Neuronal stem cell (in vitro differentiated cells): ENCODE measurements around the gene MARCHF7.

Source experiments
- DNase-seq: peaks from one replicate; pipeline ENCODE4 v3.0.0-alpha.2; 2013; ENCODE audit warnings: low spot score
- H2AFZ ChIP-seq: one replicate; pipeline ENCODE4 v1.6.1; 2013; ENCODE audit warnings: mild to moderate bottlenecking, low read length, inconsistent platforms
- H2AK5ac ChIP-seq: 2 replicates; pipeline ENCODE4 v1.6.1; 2013; ENCODE audit warnings: low read depth, mild to moderate bottlenecking, inconsistent platforms, low read length, moderate library complexity, mixed read lengths
- H2BK120ac ChIP-seq: 2 replicates; pipeline ENCODE4 v1.6.1; 2013; ENCODE audit warnings: low read depth, mild to moderate bottlenecking, inconsistent platforms, low read length, moderate library complexity, mixed read lengths
- H2BK12ac ChIP-seq: one replicate; pipeline ENCODE4 v1.6.1; 2013; ENCODE audit warnings: low read length, inconsistent platforms
- H2BK15ac ChIP-seq: 2 replicates; pipeline ENCODE4 v1.6.1; 2013; ENCODE audit warnings: mild to moderate bottlenecking, low read length, inconsistent platforms, mixed read lengths
- H2BK5ac ChIP-seq: one replicate; pipeline ENCODE4 v1.6.1; 2013; ENCODE audit warnings: inconsistent platforms, mild to moderate bottlenecking, low read length, moderate library complexity
- H3K14ac ChIP-seq: one replicate; pipeline ENCODE4 v1.6.1; 2013; ENCODE audit warnings: low read length, inconsistent platforms
- H3K18ac ChIP-seq: 2 replicates; pipeline ENCODE4 v1.6.1; 2013; ENCODE audit warnings: low read length, inconsistent platforms
- H3K23ac ChIP-seq: 2 replicates; pipeline ENCODE4 v1.6.1; 2013; ENCODE audit warnings: low read depth, mild to moderate bottlenecking, mixed read lengths, low read length, inconsistent platforms; ENCODE audit not compliant: poor library complexity
- H3K27ac ChIP-seq: replicated peaks from 3 replicates; pipeline ENCODE4 v1.5.1; 2013; ENCODE audit warnings: low read length, inconsistent platforms
- H3K27me3 ChIP-seq, 3 experiments: 2 replicates each; pipeline ENCODE4 v1.6.1; 2013; ENCODE audit warnings: low read length in 3 of 3, mild to moderate bottlenecking in 2 of 3, inconsistent platforms in 1 of 3, low read depth in 1 of 3, mixed read lengths in 1 of 3, moderate library complexity in 1 of 3; ENCODE audit not compliant: control insufficient read depth in 3 of 3, insufficient read depth in 3 of 3
- H3K36me3 ChIP-seq, 2 donors: replicated peaks in 1 of 2; 2 replicates each; pipeline ENCODE4 v1.6.1; 2013; ENCODE audit warnings: low read length in 2 of 2; ENCODE audit not compliant: control insufficient read depth in 2 of 2, insufficient read depth in 2 of 2
- H3K4ac ChIP-seq: 2 replicates; pipeline ENCODE4 v1.6.1; 2013; ENCODE audit warnings: inconsistent platforms, mild to moderate bottlenecking, low read length, moderate library complexity
- H3K4me1 ChIP-seq, 2 donors: 1 replicate in 1 of 2; 2 replicates in 1 of 2; pipeline ENCODE4 v1.6.1; 2013; ENCODE audit warnings: low read length in 2 of 2, low read depth in 1 of 2; ENCODE audit not compliant: control insufficient read depth in 2 of 2, insufficient read depth in 1 of 2
- H3K4me2 ChIP-seq: one replicate; pipeline ENCODE4 v1.6.1; 2013; ENCODE audit warnings: mild to moderate bottlenecking, low read length, inconsistent platforms; ENCODE audit not compliant: insufficient read depth, poor library complexity, severe bottlenecking
- H3K4me3 ChIP-seq, 2 donors: 2 replicates each; pipeline ENCODE4 v1.5.1; 2013; ENCODE audit warnings: low read length in 2 of 2, mild to moderate bottlenecking in 2 of 2, inconsistent platforms in 1 of 2, moderate library complexity in 1 of 2
- H3K79me1 ChIP-seq: one replicate; pipeline ENCODE4 v1.6.1; 2013; ENCODE audit warnings: low read depth, mild to moderate bottlenecking, inconsistent platforms, low read length, moderate library complexity
- H3K9ac ChIP-seq: one replicate; pipeline ENCODE4 v1.6.1; 2013; ENCODE audit warnings: mild to moderate bottlenecking, low read depth, low read length, inconsistent platforms; ENCODE audit not compliant: poor library complexity
- H3K9me3 ChIP-seq, 2 donors: replicated peaks in 1 of 2; 2 replicates each; pipeline versions ENCODE3 to v1.6.1; 2013; ENCODE audit warnings: low read length in 2 of 2, mild to moderate bottlenecking in 2 of 2, inconsistent platforms in 1 of 2, low read depth in 1 of 2, mixed read lengths in 1 of 2, moderate library complexity in 1 of 2; ENCODE audit not compliant: control insufficient read depth in 2 of 2, insufficient read depth in 1 of 2
- H4K8ac ChIP-seq: one replicate; pipeline ENCODE4 v1.6.1; 2013; ENCODE audit warnings: low read depth, mild to moderate bottlenecking, inconsistent platforms, low read length, moderate library complexity
- H4K91ac ChIP-seq: one replicate; pipeline ENCODE4 v1.6.1; 2013; ENCODE audit warnings: low read length, low read depth, mild to moderate bottlenecking, inconsistent platforms; ENCODE audit not compliant: poor library complexity
- WGBS, 2 donors: extraction: QIAGEN DNeasy Blood & Tissue Kit; methylation state at CpG; one replicate each; pipeline ENCODE4 v1.1.7; 2013; ENCODE audit warnings: missing lambda C conversion rate in 2 of 2, mixed read lengths in 1 of 2; ENCODE audit not compliant: insufficient read length in 2 of 2, insufficient replicate concordance in 1 of 2; ENCODE audit errors: extremely low coverage in 2 of 2; 5-methylcytosine and 5-hydroxymethylcytosine counted together

The MARCHF7 gene

DNA sequence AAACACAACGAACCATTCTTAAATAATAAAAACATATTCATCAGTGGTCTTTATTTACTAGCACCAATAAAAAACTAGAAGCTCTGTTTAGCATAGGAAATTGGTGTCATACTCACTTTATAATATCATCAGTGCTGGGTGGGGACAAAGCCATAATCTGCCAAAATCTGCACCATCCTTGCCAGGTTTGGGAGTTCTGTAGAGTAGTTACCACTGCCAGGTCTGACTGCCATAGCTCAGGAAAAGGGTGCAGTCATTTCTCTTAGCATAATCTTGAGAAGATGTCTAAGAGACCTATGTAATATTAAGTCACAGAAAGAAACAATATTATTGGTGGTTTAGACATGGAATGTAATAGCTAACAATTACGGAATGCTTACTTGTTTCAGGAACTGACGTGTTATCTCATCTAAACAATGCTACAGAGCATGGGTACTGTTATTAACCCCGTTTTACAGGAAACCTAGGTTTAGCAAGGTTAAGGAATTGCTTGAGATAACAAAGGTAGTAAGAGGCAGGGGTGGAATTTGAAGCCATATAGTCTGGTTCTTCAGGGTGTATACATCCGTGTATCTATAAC lies 1.6 kb upstream of the MARCHF7 start:
- no peak overlapping the region for H3K4ac ChIP-seq
- H2AFZ ChIP-seq = no peak overlapping the region
- H3K27ac ChIP-seq = no peak overlapping the region
- H2BK5ac ChIP-seq = no peak overlapping the region
- no peak overlapping the region for H2BK15ac ChIP-seq
- H4K91ac ChIP-seq = no peak overlapping the region
- peaks cover 0 to 5% of the 10 kb centered on the region in 2 donors for H3K4me1 ChIP-seq
- no CpG with 5 or more reads among the region's 5 CpGs for WGBS, 2 donors
- H3K36me3 ChIP-seq = peaks cover 4 to 19% of the 10 kb centered on the region in 2 donors
- no peaks in the 10 kb centered on the region for H3K27me3 ChIP-seq
- no peak overlapping the region for H2BK12ac ChIP-seq
- H3K79me1 ChIP-seq = no peaks in the 10 kb centered on the region
- no peak overlapping the region for H3K18ac ChIP-seq
- H3K9me3 ChIP-seq = no peaks in the 10 kb centered on the region
- no peak overlapping the region for H3K9ac ChIP-seq
- H3K23ac ChIP-seq = no peak overlapping the region
- H3K4me3 ChIP-seq = no peak overlapping the region
- no peak overlapping the region for H2AK5ac ChIP-seq
- H3K14ac ChIP-seq = no peak overlapping the region
- H4K8ac ChIP-seq = no peak overlapping the region
- no peak overlapping the region for H3K4me2 ChIP-seq
- no peak for DNase-seq
- H2BK120ac ChIP-seq = no peak overlapping the region

DNA sequence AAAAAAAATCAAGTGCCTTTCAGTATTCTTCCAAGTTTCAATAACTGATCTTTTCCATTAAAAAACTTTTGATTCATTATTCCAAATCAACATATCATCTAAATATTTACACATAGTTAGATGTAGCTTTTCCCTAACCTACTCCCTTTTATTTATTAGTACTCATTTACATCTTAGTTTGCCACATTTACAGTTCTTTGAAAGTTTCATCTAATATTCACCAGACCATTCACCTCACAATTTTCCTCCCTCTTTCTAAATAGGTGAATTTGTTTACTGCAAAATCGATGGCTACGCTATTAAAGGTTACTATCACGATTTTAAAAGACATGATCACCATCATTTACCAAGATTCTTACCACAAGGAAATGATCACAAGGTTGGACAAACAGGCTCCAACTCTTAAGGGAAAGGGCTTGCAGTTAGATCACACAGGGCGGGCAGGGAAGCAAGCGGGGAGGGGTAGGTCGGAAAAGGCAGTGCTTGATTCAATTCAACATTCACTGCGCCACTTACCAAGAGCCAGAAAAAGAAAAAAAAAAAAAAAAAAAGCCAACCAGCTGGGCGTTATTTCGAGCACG lies 654 bp upstream of the MARCHF7 start:
- Histone ChIP-seq H4K8ac (no peak overlapping the region), H3K4me2 (peak overlapping the region; percentile 48), H2AK5ac (no peak overlapping the region), H3K9me3 (no peaks in the 10 kb centered on the region), H2BK12ac (no peak overlapping the region), H3K18ac (no peak overlapping the region), H4K91ac (no peak overlapping the region), H3K27me3 (no peaks in the 10 kb centered on the region), H3K23ac (peak overlapping the region; percentile 100), H2BK120ac (no peak overlapping the region), H3K4ac (no peak overlapping the region), H2BK15ac (no peak overlapping the region), H3K36me3 (peaks cover 4 to 29% of the 10 kb centered on the region in 2 donors), H2BK5ac (peak overlapping the region; percentile 99), H2AFZ (peak overlapping the region; percentile 89), H3K9ac (no peak overlapping the region), H3K4me3 (peak overlapping the region; percentile 81 to 95), H3K79me1 (no peaks in the 10 kb centered on the region), H3K4me1 (peaks cover 0 to 5% of the 10 kb centered on the region in 2 donors), H3K14ac (no peak overlapping the region), H3K27ac (peak overlapping the region; percentile 100)
- no peak for DNase-seq
- WGBS, 2 donors = no CpG with 5 or more reads among the region's 10 CpGs

DNA sequence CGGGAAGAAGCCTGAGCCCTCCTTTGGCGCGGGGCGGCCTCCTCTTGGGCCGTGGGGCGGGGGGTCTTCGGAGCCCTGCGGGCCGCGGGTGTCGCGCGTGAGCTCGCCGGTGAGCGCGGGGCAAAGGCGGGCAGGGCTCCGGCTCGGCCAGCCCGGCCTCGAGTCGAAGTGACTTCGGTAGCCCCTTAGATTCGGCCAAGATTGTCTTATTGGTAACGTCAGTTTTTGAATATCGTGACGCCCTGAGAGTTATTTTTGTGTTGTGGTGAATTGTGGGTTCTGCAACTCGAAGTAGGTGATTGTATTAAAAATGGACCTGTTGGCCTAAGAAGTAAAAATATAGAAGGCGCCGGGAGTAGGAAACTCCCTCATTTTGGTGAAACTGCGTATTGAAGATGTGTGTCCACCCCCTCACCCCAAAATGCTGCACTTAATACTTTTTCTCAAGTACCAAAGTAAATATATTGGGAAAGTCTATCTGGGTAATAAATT lies 669 bp downstream of the MARCHF7 start:
- peak overlapping the region; percentile 100 for H3K27ac ChIP-seq
- peak overlapping the region; percentile 67 for H3K14ac ChIP-seq
- DNase-seq = no peak
- H3K4me2 ChIP-seq = peak overlapping the region; percentile 45
- H3K23ac ChIP-seq = peak overlapping the region; percentile 100
- peaks cover 0 to 5% of the 10 kb centered on the region in 2 donors for H3K4me1 ChIP-seq
- H4K8ac ChIP-seq = no peak overlapping the region
- peaks cover 4 to 42% of the 10 kb centered on the region in 2 donors for H3K36me3 ChIP-seq
- peak overlapping the region; percentile 93 for H2BK15ac ChIP-seq
- H2BK5ac ChIP-seq = peak overlapping the region; percentile 99
- H3K79me1 ChIP-seq = no peaks in the 10 kb centered on the region
- H4K91ac ChIP-seq = no peak overlapping the region
- peak overlapping the region; percentile 89 for H2AFZ ChIP-seq
- no peak overlapping the region for H2BK120ac ChIP-seq
- H3K4me3 ChIP-seq = peak overlapping the region; percentile 81 to 95
- H3K27me3 ChIP-seq = no peaks in the 10 kb centered on the region
- WGBS, 2 donors = no CpG with 5 or more reads among the region's 32 CpGs
- H3K18ac ChIP-seq = peak overlapping the region; percentile 100
- H3K9me3 ChIP-seq = peaks cover 0 to 4% of the 10 kb centered on the region in 2 donors
- peak overlapping the region; percentile 99 for H3K9ac ChIP-seq
- H2BK12ac ChIP-seq = no peak overlapping the region
- H2AK5ac ChIP-seq = peak overlapping the region; percentile 49
- H3K4ac ChIP-seq = no peak overlapping the region

DNA sequence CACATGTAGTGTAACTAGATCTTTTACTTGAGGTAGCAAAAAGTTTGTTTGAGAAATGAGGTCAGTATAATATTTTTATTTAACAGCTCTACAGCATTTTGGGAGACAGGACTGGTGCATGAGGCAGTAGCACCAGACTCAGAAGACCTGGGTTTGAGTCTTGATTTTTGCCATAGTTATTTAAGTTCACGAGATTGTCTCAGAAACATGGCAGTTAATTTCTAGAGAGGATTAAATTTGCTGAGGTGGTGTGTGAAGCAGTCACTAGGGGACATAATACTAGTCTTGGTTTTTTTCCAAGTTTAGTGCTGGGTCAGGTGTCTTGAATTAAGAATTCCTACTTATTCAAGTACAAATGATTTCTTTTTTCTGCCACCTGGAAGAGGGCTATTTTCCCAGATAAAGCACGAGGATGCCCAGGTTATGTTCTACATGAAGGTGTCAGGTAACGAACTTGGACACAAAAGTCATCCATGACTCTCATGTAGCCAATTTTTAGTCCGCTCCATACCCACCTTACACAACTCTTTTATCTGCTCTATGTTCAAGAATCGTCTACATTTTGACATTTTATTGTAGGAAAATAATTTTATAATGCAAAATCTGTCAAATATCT lies 1.4 kb downstream of the MARCHF7 start:
- Histone ChIP-seq H3K4me1 (peaks cover 0 to 5% of the 10 kb centered on the region in 2 donors), H3K9ac (no peak overlapping the region), H3K14ac (no peak overlapping the region), H3K79me1 (no peaks in the 10 kb centered on the region), H3K23ac (no peak overlapping the region), H3K4me2 (peak overlapping the region; percentile 28), H3K27me3 (no peaks in the 10 kb centered on the region), H2BK15ac (no peak overlapping the region), H3K18ac (no peak overlapping the region), H3K9me3 (peaks cover 0 to 9% of the 10 kb centered on the region in 2 donors), H3K4ac (no peak overlapping the region), H4K8ac (no peak overlapping the region), H3K27ac (no peak overlapping the region), H2AFZ (no peak overlapping the region), H2BK120ac (no peak overlapping the region), H2BK12ac (no peak overlapping the region), H3K36me3 (peaks cover 4 to 50% of the 10 kb centered on the region in 2 donors), H4K91ac (no peak overlapping the region), H2BK5ac (no peak overlapping the region), H2AK5ac (no peak overlapping the region), H3K4me3 (peak overlapping the region; percentile 8 to 81)
- WGBS, 2 donors = no CpG with 5 or more reads among the region's 5 CpGs
- no peak for DNase-seq
